H9 (cell line): Measurements from ENCODE around the gene SPATA19. TPM values are rescaled to one million over a fixed set of nuclear protein-coding genes. Genes with fewer than 3 reads are reported as not detected.

Experiments used
- DNase-seq: peaks from one replicate; pipeline ENCODE4 v3.0.0-alpha.2; 2017
- H2AFZ ChIP-seq: one replicate; pipeline ENCODE4 v1.6.1; 2013; ENCODE audit warnings: mild to moderate bottlenecking, low read length, control low read depth, moderate library complexity
- H2AK5ac ChIP-seq: 2 replicates; pipeline ENCODE4 v1.6.1; 2013; ENCODE audit warnings: low read length, control low read depth, mixed read lengths; ENCODE audit not compliant: insufficient read length
- H2BK120ac ChIP-seq: one replicate; pipeline ENCODE4 v1.6.1; 2013; ENCODE audit warnings: low read depth, mild to moderate bottlenecking, low read length, control low read depth, inconsistent platforms; ENCODE audit not compliant: poor library complexity, severe bottlenecking
- H2BK12ac ChIP-seq: 2 replicates; pipeline ENCODE4 v1.6.1; 2013; ENCODE audit warnings: low read length, control low read depth, mixed read lengths, low read depth; ENCODE audit not compliant: insufficient read length
- H2BK15ac ChIP-seq: 2 replicates; pipeline ENCODE4 v1.6.1; 2013; ENCODE audit warnings: low read depth, low read length, control low read depth
- H2BK20ac ChIP-seq: one replicate; pipeline ENCODE4 v1.6.1; 2013; ENCODE audit warnings: low read depth, mild to moderate bottlenecking, low read length, control low read depth, inconsistent platforms; ENCODE audit not compliant: poor library complexity, severe bottlenecking
- H2BK5ac ChIP-seq: 2 replicates; pipeline ENCODE4 v1.6.1; 2013; ENCODE audit warnings: low read length, control low read depth, mixed read lengths; ENCODE audit not compliant: insufficient read length
- H3K14ac ChIP-seq: 2 replicates; pipeline ENCODE4 v1.6.1; 2013; ENCODE audit warnings: low read length, control low read depth; ENCODE audit not compliant: insufficient read depth
- H3K18ac ChIP-seq: 2 replicates; pipeline ENCODE4 v1.6.1; 2013; ENCODE audit warnings: low read depth, mild to moderate bottlenecking, mixed read lengths, low read length, control low read depth; ENCODE audit not compliant: insufficient read length
- H3K23ac ChIP-seq: 2 replicates; pipeline ENCODE4 v1.6.1; 2013; ENCODE audit warnings: low read length, control low read depth, mixed read lengths, low read depth; ENCODE audit not compliant: insufficient read length
- H3K23me2 ChIP-seq: 2 replicates; pipeline ENCODE4 v1.6.1; 2013; ENCODE audit warnings: low read depth, mild to moderate bottlenecking, mixed read lengths, low read length, control low read depth; ENCODE audit not compliant: insufficient read length, poor library complexity, severe bottlenecking
- H3K27ac ChIP-seq: 2 replicates; pipeline ENCODE4 v1.5.1; 2013; ENCODE audit warnings: low read length, control low read depth, mixed read lengths, low read depth; ENCODE audit not compliant: insufficient read length
- H3K27me3 ChIP-seq: 2 replicates; pipeline ENCODE4 v1.6.1; 2013; ENCODE audit warnings: low read length, control low read depth, inconsistent platforms; ENCODE audit not compliant: insufficient read depth
- H3K4ac ChIP-seq: 2 replicates; pipeline ENCODE4 v1.6.1; 2013; ENCODE audit warnings: low read depth, mild to moderate bottlenecking, control low read depth, inconsistent platforms, low read length, moderate library complexity
- H3K4me1 ChIP-seq: 2 replicates; pipeline ENCODE4 v1.6.1; 2013; ENCODE audit warnings: low read length, control low read depth, inconsistent platforms; ENCODE audit not compliant: insufficient read depth
- H3K4me2 ChIP-seq: 2 replicates; pipeline ENCODE4 v1.6.1; 2013; ENCODE audit warnings: low read length, control low read depth, mixed read lengths; ENCODE audit not compliant: insufficient read length, insufficient read depth
- H3K56ac ChIP-seq: 2 replicates; pipeline ENCODE4 v1.6.1; 2013; ENCODE audit warnings: low read depth, mild to moderate bottlenecking, mixed read lengths, low read length, control low read depth; ENCODE audit not compliant: insufficient read length
- H3K79me1 ChIP-seq: 2 replicates; pipeline ENCODE4 v1.6.1; 2013; ENCODE audit warnings: low read depth, mild to moderate bottlenecking, moderate library complexity, low read length, control low read depth, inconsistent platforms; ENCODE audit not compliant: insufficient read depth, poor library complexity, severe bottlenecking
- H3K79me2 ChIP-seq: 2 replicates; pipeline ENCODE4 v1.6.1; 2013; ENCODE audit warnings: low read length, control low read depth, inconsistent platforms; ENCODE audit not compliant: insufficient read depth
- H3K9ac ChIP-seq: 2 replicates; pipeline ENCODE4 v1.6.1; 2013; ENCODE audit warnings: low read length, control low read depth, mixed read lengths; ENCODE audit not compliant: insufficient read length; ENCODE audit errors: extremely low read depth
- H3K9me3 ChIP-seq: one replicate; pipeline ENCODE4 v1.6.1; 2013; ENCODE audit warnings: low read depth, low read length, inconsistent platforms; ENCODE audit not compliant: control insufficient read depth
- H3T11ph ChIP-seq: one replicate; pipeline ENCODE4 v1.6.1; 2013; ENCODE audit warnings: mild to moderate bottlenecking, low read length, control low read depth, inconsistent platforms
- H4K20me1 ChIP-seq: one replicate; pipeline ENCODE4 v1.6.1; 2013; ENCODE audit not compliant: control insufficient read depth, insufficient read length, insufficient read depth
- H4K5ac ChIP-seq: 2 replicates; pipeline ENCODE4 v1.6.1; 2013; ENCODE audit warnings: low read depth, mild to moderate bottlenecking, mixed read lengths, low read length, control low read depth; ENCODE audit not compliant: insufficient read length
- H4K8ac ChIP-seq: replicated peaks from 2 replicates; pipeline ENCODE4 v1.6.1; 2013; ENCODE audit warnings: low read length, control low read depth, mixed read lengths, low read depth; ENCODE audit not compliant: insufficient read length
- H4K91ac ChIP-seq: 2 replicates; pipeline ENCODE4 v1.6.1; 2013; ENCODE audit warnings: low read depth, mild to moderate bottlenecking, moderate library complexity, mixed read lengths, low read length, control low read depth; ENCODE audit not compliant: insufficient read length
- H3K27ac Mint-ChIP-seq, 3 experiments: 2 replicates in 2 of 3; 3 replicates in 1 of 3; pipeline ENCODE4 v1.8.0; 2020 to 2021; ENCODE audit warnings: mixed read lengths in 3 of 3, mild to moderate bottlenecking in 1 of 3, moderate library complexity in 1 of 3
- H3K27me3 Mint-ChIP-seq: 2 replicates; pipeline ENCODE4 v1.8.0; 2021; ENCODE audit warnings: low read depth, mild to moderate bottlenecking, moderate library complexity, mixed read lengths
- H3K36me3 Mint-ChIP-seq, 3 experiments: 2 replicates in 2 of 3; 3 replicates in 1 of 3; pipeline ENCODE4 v1.8.0; 2020 to 2021; ENCODE audit warnings: low read depth in 3 of 3, mixed read lengths in 3 of 3; ENCODE audit not compliant: insufficient read depth in 1 of 3
- H3K4me1 Mint-ChIP-seq, 2 experiments: 2 replicates each; pipeline ENCODE4 v1.8.0; 2020; ENCODE audit warnings: mixed read lengths in 2 of 2
- H3K4me3 Mint-ChIP-seq, 2 experiments: 2 replicates in 1 of 2; 3 replicates in 1 of 2; pipeline ENCODE4 v1.8.0; 2020 to 2021; ENCODE audit warnings: mild to moderate bottlenecking in 2 of 2, mixed read lengths in 2 of 2, moderate library complexity in 1 of 2
- H3K9me3 Mint-ChIP-seq, 2 experiments: 2 replicates in 1 of 2; 3 replicates in 1 of 2; pipeline ENCODE4 v1.8.0; 2020; ENCODE audit warnings: mild to moderate bottlenecking in 2 of 2, mixed read lengths in 2 of 2, moderate library complexity in 1 of 2
- CTCF ChIP-seq: fragments of 200-600 bp; sonication (generic); conservative IDR thresholded peaks from 3 replicates; pipeline ENCODE4 v1.8.0; 2021; ENCODE audit warnings: antibody characterized with exemption, mild to moderate bottlenecking
- WGBS: extraction: QIAGEN DNeasy Blood & Tissue Kit; methylation state at CpG from one replicate; pipeline ENCODE4 v1.1.7; 2013; ENCODE audit warnings: missing lambda C conversion rate, low lambda C conversion rate, mixed read lengths; ENCODE audit not compliant: insufficient read length; ENCODE audit errors: extremely low coverage; 5-methylcytosine and 5-hydroxymethylcytosine counted together
- total RNA-seq: library from RNA; stranded (reverse); gene quantifications from 2 replicates; pipeline ENCODE4 v1.2.1, GENCODE V29; 2021

The SPATA19 gene
- total RNA-seq, 1 experiment from 2014 or later: not detected

- no peak overlapping the region for H4K8ac ChIP-seq
- H3K4me2 ChIP-seq: no peak overlapping the region
- no peak overlapping the region for H2BK5ac ChIP-seq
- no peaks in the 10 kb centered on the region for H3K23me2 ChIP-seq
- H3K23ac ChIP-seq: no peak overlapping the region
- no peak overlapping the region for H3K18ac ChIP-seq
- no peak overlapping the region for H2BK15ac ChIP-seq
- H4K20me1 ChIP-seq: no peaks in the 10 kb centered on the region
- no peak overlapping the region for H3K27ac Mint-ChIP-seq
- H3T11ph ChIP-seq: no peak overlapping the region
- H2BK12ac ChIP-seq: no peak overlapping the region
- peak; percentile 85 for DNase-seq
- peak; percentile 87 for TF ChIP-seq CTCF
- no peaks in the 10 kb centered on the region for H3K4me1 ChIP-seq
- H3K14ac ChIP-seq: no peak overlapping the region
- H2AFZ ChIP-seq: no peak overlapping the region
- no peak overlapping the region for H2BK20ac ChIP-seq
- H3K4me1 Mint-ChIP-seq: peaks cover 2 to 17% of the 10 kb centered on the region in 2 experiments
- no peaks in the 10 kb centered on the region for H3K9me3 ChIP-seq
- H3K79me2 ChIP-seq: no peaks in the 10 kb centered on the region
- no peaks in the 10 kb centered on the region for H3K9me3 Mint-ChIP-seq
- no peak overlapping the region for H2BK120ac ChIP-seq
- H2AK5ac ChIP-seq: no peak overlapping the region
- no peak overlapping the region for H3K9ac ChIP-seq
- H3K27ac ChIP-seq: no peak overlapping the region
- H3K4me3 Mint-ChIP-seq: no peak overlapping the region
- WGBS: no CpG with 5 or more reads among the region's 8 CpGs
- peaks cover 2% of the 10 kb centered on the region for H3K27me3 Mint-ChIP-seq
- H3K56ac ChIP-seq: no peak overlapping the region
- H3K36me3 Mint-ChIP-seq: no peaks in the 10 kb centered on the region
- no peaks in the 10 kb centered on the region for H3K79me1 ChIP-seq
- no peak overlapping the region for H3K4ac ChIP-seq
- H4K5ac ChIP-seq: no peak overlapping the region
- H4K91ac ChIP-seq: no peak overlapping the region
- H3K27me3 ChIP-seq: no peaks in the 10 kb centered on the region
These were observed 23.5 kb downstream of the SPATA19 start for GRCh38 chr11:133821776-133822175.
